ENCODE data around the gene ENC1.

ENC1 gene

GRCh38 chr5:74594137-74595040, 46.1 kb downstream of the ENC1 start:
- H4K8ac ChIP-seq (ENCODE audit: low read length): no peak overlapping the region
- H3K18ac ChIP-seq (ENCODE audit: low read depth in 1 of 2, low read length in 2 of 2): peak overlapping the region in 1 of 2 experiments; percentile 62
- H2BK120ac ChIP-seq (ENCODE audit: low read depth, low read length): peak overlapping the region; percentile 8
- H2AFZ ChIP-seq (ENCODE audit: low read depth, low read length): no peak overlapping the region
- H3K27ac ChIP-seq (ENCODE audit: low read length, poor library complexity, severe bottlenecking): peak overlapping the region; percentile 41
- H3K36me3 ChIP-seq (ENCODE audit: control insufficient read depth in 1 of 2, insufficient read depth in 2 of 2, low read depth in 1 of 2, low read length in 2 of 2): no peaks in the 10 kb centered on the region
- no peak overlapping the region for H3K9ac ChIP-seq (ENCODE audit: low read length)
- H3K23ac ChIP-seq (ENCODE audit: low read length in 2 of 2): no peak overlapping the region
- no peak overlapping the region for H2AK5ac ChIP-seq (ENCODE audit: low read length, severe bottlenecking)
- no peak overlapping the region for H2BK15ac ChIP-seq (ENCODE audit: low read depth, poor library complexity, severe bottlenecking)
- no peaks in the 10 kb centered on the region for H3K4me1 ChIP-seq (ENCODE audit: control insufficient read depth, insufficient read depth, low read depth, low read length)
- H3K27me3 ChIP-seq (ENCODE audit: control insufficient read depth in 1 of 2, insufficient read depth in 1 of 2, low read length in 2 of 2): no peaks in the 10 kb centered on the region
- 94% methylated on average over 2 of the region's 6 CpGs for WGBS
- no peak overlapping the region for H2BK5ac ChIP-seq (ENCODE audit: low read depth, low read length, poor library complexity, severe bottlenecking)
- H3K4me2 ChIP-seq (ENCODE audit: low read length, poor library complexity, severe bottlenecking): no peak overlapping the region
- H3K4ac ChIP-seq (ENCODE audit: low read depth in 1 of 2, low read length in 2 of 2): no peak overlapping the region
- H3K9me3 ChIP-seq (ENCODE audit: control insufficient read depth, low read length): no peaks in the 10 kb centered on the region
- peak overlapping the region in 1 of 2 experiments; percentile 54 for H2BK12ac ChIP-seq (ENCODE audit: low read length in 2 of 2)
- no peak overlapping the region for H3K14ac ChIP-seq (ENCODE audit: low read length in 2 of 2)
- no peaks in the 10 kb centered on the region for H3K79me1 ChIP-seq (replicated peaks; ENCODE audit: low read length, poor library complexity, severe bottlenecking)
- no peak overlapping the region for H3K4me3 ChIP-seq (ENCODE audit: insufficient read depth in 1 of 2, low read depth in 1 of 2, low read length in 2 of 2)
- peak; percentile 33 for DNase-seq
- H4K91ac ChIP-seq (ENCODE audit: low read length): no peak overlapping the region

- H2BK12ac ChIP-seq (ENCODE audit: low read length in 2 of 2): no peak overlapping the region
- H3K36me3 ChIP-seq (ENCODE audit: control insufficient read depth in 1 of 2, insufficient read depth in 2 of 2, low read depth in 1 of 2, low read length in 2 of 2): no peaks in the 10 kb centered on the region
- no peaks in the 10 kb centered on the region for H3K79me1 ChIP-seq (replicated peaks; ENCODE audit: low read length, poor library complexity, severe bottlenecking)
- no peaks in the 10 kb centered on the region for H3K27me3 ChIP-seq (ENCODE audit: control insufficient read depth in 1 of 2, insufficient read depth in 1 of 2, low read length in 2 of 2)
- no peak overlapping the region for H3K4me2 ChIP-seq (ENCODE audit: low read length, poor library complexity, severe bottlenecking)
- H3K4me1 ChIP-seq (ENCODE audit: control insufficient read depth, insufficient read depth, low read depth, low read length): no peaks in the 10 kb centered on the region
- peak overlapping the region in 1 of 2 experiments; percentile 22 for H3K18ac ChIP-seq (ENCODE audit: low read depth in 1 of 2, low read length in 2 of 2)
- H2BK5ac ChIP-seq (ENCODE audit: low read depth, low read length, poor library complexity, severe bottlenecking): no peak overlapping the region
- H4K91ac ChIP-seq (ENCODE audit: low read length): no peak overlapping the region
- no peak overlapping the region for H3K9ac ChIP-seq (ENCODE audit: low read length)
- H3K4me3 ChIP-seq (ENCODE audit: insufficient read depth in 1 of 2, low read depth in 1 of 2, low read length in 2 of 2): no peak overlapping the region
- no peak overlapping the region for H2BK120ac ChIP-seq (ENCODE audit: low read depth, low read length)
- no peak overlapping the region for H4K8ac ChIP-seq (ENCODE audit: low read length)
- H2AFZ ChIP-seq (ENCODE audit: low read depth, low read length): no peak overlapping the region
- H3K23ac ChIP-seq (ENCODE audit: low read length in 2 of 2): no peak overlapping the region
- no peak overlapping the region for H3K14ac ChIP-seq (ENCODE audit: low read length in 2 of 2)
- 93% methylated on average over 3 of the region's 6 CpGs for WGBS
- H2BK15ac ChIP-seq (ENCODE audit: low read depth, poor library complexity, severe bottlenecking): no peak overlapping the region
- H3K9me3 ChIP-seq (ENCODE audit: control insufficient read depth, low read length): no peaks in the 10 kb centered on the region
- no peak overlapping the region for H3K4ac ChIP-seq (ENCODE audit: low read depth in 1 of 2, low read length in 2 of 2)
- no peak overlapping the region for H2AK5ac ChIP-seq (ENCODE audit: low read length, severe bottlenecking)
- no peak for DNase-seq
- no peak overlapping the region for H3K27ac ChIP-seq (ENCODE audit: low read length, poor library complexity, severe bottlenecking)
Observed at GRCh38 chr5:74589204-74590056, 51.1 kb downstream of the ENC1 start.

GRCh38 chr5:74588415-74588814, 52.1 kb downstream of the ENC1 start:
- no peaks in the 10 kb centered on the region for H3K36me3 ChIP-seq (ENCODE audit: control insufficient read depth in 1 of 2, insufficient read depth in 2 of 2, low read depth in 1 of 2, low read length in 2 of 2)
- H3K4me3 ChIP-seq (ENCODE audit: insufficient read depth in 1 of 2, low read depth in 1 of 2, low read length in 2 of 2): no peak overlapping the region
- H3K18ac ChIP-seq (ENCODE audit: low read depth in 1 of 2, low read length in 2 of 2): no peak overlapping the region
- no peak overlapping the region for H3K4me2 ChIP-seq (ENCODE audit: low read length, poor library complexity, severe bottlenecking)
- no peak overlapping the region for H3K4ac ChIP-seq (ENCODE audit: low read depth in 1 of 2, low read length in 2 of 2)
- no peak overlapping the region for H2BK5ac ChIP-seq (ENCODE audit: low read depth, low read length, poor library complexity, severe bottlenecking)
- WGBS: 80% methylated on average over 1 of the region's 3 CpGs
- H2BK15ac ChIP-seq (ENCODE audit: low read depth, poor library complexity, severe bottlenecking): no peak overlapping the region
- H3K27me3 ChIP-seq (ENCODE audit: control insufficient read depth in 1 of 2, insufficient read depth in 1 of 2, low read length in 2 of 2): no peaks in the 10 kb centered on the region
- no peak overlapping the region for H4K91ac ChIP-seq (ENCODE audit: low read length)
- DNase-seq: no peak
- H3K79me1 ChIP-seq (replicated peaks; ENCODE audit: low read length, poor library complexity, severe bottlenecking): no peaks in the 10 kb centered on the region
- no peak overlapping the region for H2AK5ac ChIP-seq (ENCODE audit: low read length, severe bottlenecking)
- H2BK120ac ChIP-seq (ENCODE audit: low read depth, low read length): no peak overlapping the region
- no peak overlapping the region for H3K14ac ChIP-seq (ENCODE audit: low read length in 2 of 2)
- no peak overlapping the region for H3K23ac ChIP-seq (ENCODE audit: low read length in 2 of 2)
- H2BK12ac ChIP-seq (ENCODE audit: low read length in 2 of 2): no peak overlapping the region
- H3K9ac ChIP-seq (ENCODE audit: low read length): no peak overlapping the region
- no peaks in the 10 kb centered on the region for H3K4me1 ChIP-seq (ENCODE audit: control insufficient read depth, insufficient read depth, low read depth, low read length)
- H2AFZ ChIP-seq (ENCODE audit: low read depth, low read length): no peak overlapping the region
- H3K9me3 ChIP-seq (ENCODE audit: control insufficient read depth, low read length): no peaks in the 10 kb centered on the region
- H4K8ac ChIP-seq (ENCODE audit: low read length): no peak overlapping the region
- H3K27ac ChIP-seq (ENCODE audit: low read length, poor library complexity, severe bottlenecking): no peak overlapping the region

- Histone ChIP-seq H3K27me3 (ENCODE audit: control insufficient read depth in 1 of 2, insufficient read depth in 1 of 2, low read length in 2 of 2) (no peaks in the 10 kb centered on the region), H3K9ac (ENCODE audit: low read length) (no peak overlapping the region), H2BK120ac (ENCODE audit: low read depth, low read length) (no peak overlapping the region), H3K14ac (ENCODE audit: low read length in 2 of 2) (no peak overlapping the region), H3K79me1 (replicated peaks; ENCODE audit: low read length, poor library complexity, severe bottlenecking) (no peaks in the 10 kb centered on the region), H2BK15ac (ENCODE audit: low read depth, poor library complexity, severe bottlenecking) (no peak overlapping the region), H3K4me2 (ENCODE audit: low read length, poor library complexity, severe bottlenecking) (no peak overlapping the region), H3K18ac (ENCODE audit: low read depth in 1 of 2, low read length in 2 of 2) (no peak overlapping the region), H4K8ac (ENCODE audit: low read length) (no peak overlapping the region), H3K9me3 (ENCODE audit: control insufficient read depth, low read length) (no peaks in the 10 kb centered on the region), H3K4me1 (ENCODE audit: control insufficient read depth, insufficient read depth, low read depth, low read length) (no peaks in the 10 kb centered on the region), H2BK5ac (ENCODE audit: low read depth, low read length, poor library complexity, severe bottlenecking) (no peak overlapping the region), H2AFZ (ENCODE audit: low read depth, low read length) (no peak overlapping the region), H3K27ac (ENCODE audit: low read length, poor library complexity, severe bottlenecking) (no peak overlapping the region), H4K91ac (ENCODE audit: low read length) (no peak overlapping the region), H3K36me3 (ENCODE audit: control insufficient read depth in 1 of 2, insufficient read depth in 2 of 2, low read depth in 1 of 2, low read length in 2 of 2) (no peaks in the 10 kb centered on the region), H3K23ac (ENCODE audit: low read length in 2 of 2) (no peak overlapping the region), H3K4ac (ENCODE audit: low read depth in 1 of 2, low read length in 2 of 2) (no peak overlapping the region), H3K4me3 (ENCODE audit: insufficient read depth in 1 of 2, low read depth in 1 of 2, low read length in 2 of 2) (no peak overlapping the region), H2BK12ac (ENCODE audit: low read length in 2 of 2) (no peak overlapping the region), H2AK5ac (ENCODE audit: low read length, severe bottlenecking) (no peak overlapping the region)
- WGBS: 80% methylated on average over 1 of the region's 2 CpGs
- no peak for DNase-seq
Observed at GRCh38 chr5:74587890-74588289, 52.6 kb downstream of the ENC1 start.

All from mesenchymal stem cell (in vitro differentiated cells and primary cell).